Heart right ventricle (tissue), 16 donors: ENCODE data around the gene ATP2C2. TPM values are rescaled to one million over a fixed set of nuclear protein-coding genes. Genes with fewer than 3 reads are reported as not detected.

Source experiments
- ATAC-seq, 8 donors: fragments of 200-7000 bp; cut with Tn5 transposase; one replicate each; pipeline ENCODE4 v1.9.1; 2020; ENCODE audit warnings: mild to moderate bottlenecking in 8 of 8, moderate library complexity in 8 of 8, moderate number of reproducible peaks in 1 of 8
- DNase-seq, 2 donors: peaks; one replicate each; pipeline ENCODE4 v3.0.0-alpha.2; 2020
- H3K27ac ChIP-seq, 10 donors: fragments of 200-600 bp; sonication (generic) in 2 of 10; one replicate each; pipeline versions ENCODE4 v1.5.0 to v1.8.0; 2020 to 2022; ENCODE audit warnings: mild to moderate bottlenecking in 3 of 10
- H3K27me3 ChIP-seq, 7 donors: fragments of 200-600 bp; one replicate each; pipeline ENCODE4 v1.8.0; 2021 to 2022; ENCODE audit warnings: mild to moderate bottlenecking in 2 of 7
- H3K36me3 ChIP-seq, 9 donors: fragments of 200-600 bp; sonication (generic) in 1 of 9; one replicate each; pipeline versions ENCODE4 v1.5.0 to v1.8.0; 2020 to 2022; ENCODE audit warnings: mild to moderate bottlenecking in 2 of 9
- H3K4me1 ChIP-seq, 9 donors: fragments of 200-600 bp; sonication (generic) in 1 of 9; one replicate each; pipeline versions ENCODE4 v1.5.0 to v1.8.0; 2020 to 2022; ENCODE audit warnings: mild to moderate bottlenecking in 4 of 9
- H3K4me3 ChIP-seq, 10 donors: fragments of 200-600 bp; sonication (generic) in 2 of 10; one replicate each; pipeline versions ENCODE4 v1.5.0 to v1.8.0; 2020 to 2022; ENCODE audit warnings: mild to moderate bottlenecking in 7 of 10, moderate library complexity in 2 of 10
- H3K9me3 ChIP-seq, 11 donors: fragments of 200-600 bp in 10 of 11; sonication (generic) in 2 of 11; one replicate each; pipeline versions ENCODE4 v1.5.0 to v1.8.0; 2013 to 2022; ENCODE audit warnings: mild to moderate bottlenecking in 2 of 11, control low read depth in 1 of 11, moderate library complexity in 1 of 11
- WGBS, 2 donors: extraction: QIAGEN DNeasy Blood & Tissue Kit; methylation state at CpG; one replicate each; pipeline ENCODE4 v1.1.7; 2013; ENCODE audit warnings: inconsistent platforms in 1 of 2; 5-methylcytosine and 5-hydroxymethylcytosine counted together
- intact Hi-C, 10 donors: fragments of 100-400 bp; cut with DNase I; formaldehyde crosslinking; loops; one replicate each; pipeline versions ENCODE4 v1.11.1 to v1.14.2; 2022
- polyA plus RNA-seq, 2 donors: library from polyadenylated mRNA; stranded (reverse); fragments of 200-250 nt; gene quantifications; one replicate each; pipeline ENCODE4 v1.2.3, GENCODE V29; 2013
- total RNA-seq, 10 donors: library from RNA; stranded (reverse); fragmentation: NEBNext Ultra II Directional in 3 of 10; extraction: Animal tissue kit (Norgen Biotek cat#: 25700) in 3 of 10; gene quantifications; one replicate each; pipeline versions ENCODE4 v1.2.1 to v1.2.4, GENCODE V29; 2021 to 2023
- TF ChIP-seq, protein P1 (sequence below), 9 donors: fragments of 200-600 bp; sonication (generic) in 2 of 9; IDR thresholded peaks; one replicate each; pipeline versions ENCODE4 v1.5.0 to v1.8.0; 2021 to 2022; ENCODE audit warnings: antibody characterized with exemption in 9 of 9, mild to moderate bottlenecking in 5 of 9, moderate library complexity in 1 of 9
- donor health status: Arrhythmogenic right ventricular cardiomyopathy.
- donor health status: ischemic (EF 13 %, LVEDD 7.1; RV severe dilation, severe dysfunction).
- donor health status: healthy with polysubstance abuse.
- donor health status: DM: no; HTN: yes; CAD: no.
- donor health status: DM: no; HTN: no; CAD: no.
- donor health status: ischemic (EF 25% LVEDD 6.9; RV normal size, moderate dysfunction).
- donor health status: ischemic (EF 25% LVEDD 5.7; RV mildly dilated, moderate dysfunction).
- donor health status: healthy.
- donor health status: DM: yes; HTN: yes; CAD: no.
- donor health status: Ischemic cardiomyopathy.
- donor health status: ischemic (EF 35%, LVEDD 5.7; RV mildly dilated, moderate dysfunction).
- donor health status: nonischemic (EF 11% LVEDD 7.7; RV severe dilation, severe dysfunction).
- donor health status: DM: yes; HTN: yes; CAD: no.
- donor health status: PGD.
- donor health status: ischemic (EF 29% LVEDD 5.4; RV normal size, mild dysfunction).
- donor health status: nonischemic (EF 23%, LVEDD 6.1; RV moderate dilation, normal function).

Gene ATP2C2
- total and polyA plus RNA-seq, 12 donors: 0.01 TPM; not detected in 11

- intact Hi-C loops: loop anchor here in 7 of 10 donors (10.0 kb wide), 6 partner anchors 301 to 661 kb away; partner anchors contain the start of genes NECAB2 (in 3 of the 7), OSGIN1 (in 3 of the 7) and TAF1C (in 2 of the 7)
- no peak overlapping the region for H3K27ac ChIP-seq
- WGBS, 2 donors: 85 to 90% methylated on average over 14 of the region's 14 CpGs
These were observed 117.8 kb downstream of the ATP2C2 start for GRCh38 chr16:84486126-84486525.

DNA sequence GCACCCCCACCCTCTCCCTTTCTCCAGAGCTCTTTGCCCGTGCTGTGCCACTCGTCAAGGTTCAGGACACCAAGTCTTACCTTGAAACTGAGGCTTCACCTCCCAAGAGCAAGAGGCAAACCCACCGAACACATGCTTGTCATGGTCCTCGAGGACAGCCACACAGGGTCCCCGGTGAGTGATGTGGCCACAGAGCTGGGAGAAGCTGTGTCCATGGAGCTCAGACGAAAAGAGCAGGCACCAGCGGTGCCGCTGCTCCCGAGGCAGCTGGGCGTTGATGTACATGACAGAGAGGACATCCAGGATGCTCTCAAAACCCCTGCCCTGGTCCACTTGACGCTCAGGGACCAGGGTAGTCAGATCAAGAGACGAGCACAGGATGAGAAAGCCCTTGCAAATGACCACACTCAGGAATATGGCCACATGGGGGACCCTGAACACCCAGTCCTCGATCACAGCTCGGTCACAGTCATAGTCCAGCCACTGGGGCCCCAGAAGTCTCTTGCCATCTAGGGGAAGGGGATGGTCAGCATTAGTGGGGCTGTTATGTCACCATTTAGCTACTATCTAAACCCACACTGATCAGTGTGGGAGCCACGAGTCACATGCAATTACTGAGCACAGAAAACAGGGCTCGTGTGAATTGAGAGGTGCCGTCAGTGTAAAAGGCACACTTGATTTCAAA is 118.4 kb downstream of the ATP2C2 start:
- no peaks in the 10 kb centered on the region for H3K27me3 ChIP-seq
- no peak for ATAC-seq
- no peak overlapping the region for H3K4me3 ChIP-seq
- DNase-seq: no peak
- WGBS, 2 donors: 93 to 94% methylated on average over 17 of the region's 17 CpGs
- peaks cover 0 to 21% (median 0%) of the 10 kb centered on the region in 9 donors for H3K4me1 ChIP-seq
- no peak overlapping the region for H3K27ac ChIP-seq
- peaks cover 0 to 79% (median 0%) of the 10 kb centered on the region in 9 donors for H3K36me3 ChIP-seq
- H3K9me3 ChIP-seq: no peaks in the 10 kb centered on the region
- intact Hi-C loops: loop anchor here in 7 of 10 donors (10.0 kb wide), 6 partner anchors 302 to 662 kb away; partner anchors contain the start of genes NECAB2 (in 3 of the 7), OSGIN1 (in 3 of the 7) and TAF1C (in 2 of the 7)
- TF ChIP-seq, protein P1, sequence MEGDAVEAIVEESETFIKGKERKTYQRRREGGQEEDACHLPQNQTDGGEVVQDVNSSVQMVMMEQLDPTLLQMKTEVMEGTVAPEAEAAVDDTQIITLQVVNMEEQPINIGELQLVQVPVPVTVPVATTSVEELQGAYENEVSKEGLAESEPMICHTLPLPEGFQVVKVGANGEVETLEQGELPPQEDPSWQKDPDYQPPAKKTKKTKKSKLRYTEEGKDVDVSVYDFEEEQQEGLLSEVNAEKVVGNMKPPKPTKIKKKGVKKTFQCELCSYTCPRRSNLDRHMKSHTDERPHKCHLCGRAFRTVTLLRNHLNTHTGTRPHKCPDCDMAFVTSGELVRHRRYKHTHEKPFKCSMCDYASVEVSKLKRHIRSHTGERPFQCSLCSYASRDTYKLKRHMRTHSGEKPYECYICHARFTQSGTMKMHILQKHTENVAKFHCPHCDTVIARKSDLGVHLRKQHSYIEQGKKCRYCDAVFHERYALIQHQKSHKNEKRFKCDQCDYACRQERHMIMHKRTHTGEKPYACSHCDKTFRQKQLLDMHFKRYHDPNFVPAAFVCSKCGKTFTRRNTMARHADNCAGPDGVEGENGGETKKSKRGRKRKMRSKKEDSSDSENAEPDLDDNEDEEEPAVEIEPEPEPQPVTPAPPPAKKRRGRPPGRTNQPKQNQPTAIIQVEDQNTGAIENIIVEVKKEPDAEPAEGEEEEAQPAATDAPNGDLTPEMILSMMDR (IDR thresholded peaks at IDR 0.05): no peak

More at GRCh38 chr16:84486126-84486525, 117.8 kb downstream of the ATP2C2 start:
- Histone ChIP-seq H3K4me3 (no peak overlapping the region), H3K4me1 (peaks cover 0 to 21% (median 0%) of the 10 kb centered on the region in 9 donors), H3K9me3 (no peaks in the 10 kb centered on the region), H3K36me3 (peaks cover 0 to 83% (median 5%) of the 10 kb centered on the region in 9 donors), H3K27me3 (no peaks in the 10 kb centered on the region)
- TF ChIP-seq, protein P1 (IDR thresholded peaks at IDR 0.05): no peak
- DNase-seq (no peak), ATAC-seq (no peak)

DNA sequence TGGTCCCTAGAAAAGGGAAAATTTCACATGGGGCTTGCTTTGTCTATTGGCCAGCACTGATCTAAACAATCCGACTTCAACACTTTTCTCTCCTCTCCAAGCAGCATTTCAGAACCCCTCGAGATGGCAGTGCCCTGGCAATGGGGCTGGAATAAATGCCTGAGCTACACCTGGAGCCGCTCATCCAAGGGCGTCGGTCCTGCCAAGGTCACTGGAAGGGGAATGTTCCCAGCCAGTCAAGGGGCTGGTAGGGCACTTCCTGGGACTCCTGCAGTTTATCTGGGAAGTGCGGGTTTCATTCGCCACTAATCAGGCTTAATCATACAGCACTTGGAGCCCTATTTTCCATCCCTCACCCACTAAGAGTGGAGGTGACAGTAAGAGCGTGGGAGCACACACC is 119.0 kb downstream of the ATP2C2 start:
- Histone ChIP-seq H3K9me3 (no peaks in the 10 kb centered on the region), H3K4me3 (no peak overlapping the region), H3K4me1 (peaks cover 0 to 16% (median 0%) of the 10 kb centered on the region in 9 donors), H3K36me3 (peaks cover 0 to 79% (median 0%) of the 10 kb centered on the region in 9 donors), H3K27me3 (no peaks in the 10 kb centered on the region), H3K27ac (no peak overlapping the region)
- DNase-seq (no peak), ATAC-seq (no peak)
- intact Hi-C loops: loop anchor here in 7 of 10 donors (10.0 kb wide), 6 partner anchors 303 to 663 kb away; partner anchors contain the start of genes NECAB2 (in 3 of the 7), OSGIN1 (in 3 of the 7) and TAF1C (in 2 of the 7)
- 87 to 89% methylated on average over 8 of the region's 8 CpGs for WGBS, 2 donors
- TF ChIP-seq, protein P1 (IDR thresholded peaks at IDR 0.05): no peak

DNA sequence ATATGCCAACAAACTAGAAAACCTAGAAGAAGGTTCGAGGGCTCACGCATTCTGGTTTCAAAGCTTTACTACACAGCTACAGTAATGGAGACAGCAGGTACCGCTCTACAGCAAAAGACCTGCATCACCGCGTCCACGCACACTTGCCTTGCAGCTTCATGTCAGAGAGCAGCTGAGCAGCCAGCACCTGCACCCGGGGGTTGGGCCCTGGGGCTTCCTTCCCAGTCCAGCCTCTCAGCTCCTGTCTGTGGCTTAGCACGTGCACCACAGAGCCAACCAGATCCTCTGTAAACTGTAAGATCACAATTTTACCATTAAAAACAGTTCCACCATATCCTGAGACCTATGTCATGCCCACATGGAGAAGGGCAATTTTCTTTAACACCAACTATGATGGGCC is 120.8 kb downstream of the ATP2C2 start:
- DNase-seq (no peak), ATAC-seq (no peak)
- no peak overlapping the region for H3K4me3 ChIP-seq
- intact Hi-C loops: loop anchor here in 7 of 10 donors (10.0 kb wide), 6 partner anchors 304 to 664 kb away; partner anchors contain the start of genes NECAB2 (in 3 of the 7), OSGIN1 (in 3 of the 7) and TAF1C (in 2 of the 7)
- peaks cover 0 to 84% (median 9%) of the 10 kb centered on the region in 9 donors for H3K36me3 ChIP-seq
- 89% methylated on average over 8 of the region's 8 CpGs for WGBS, 2 donors
- peaks cover 0 to 10% (median 0%) of the 10 kb centered on the region in 11 donors for H3K9me3 ChIP-seq
- peaks cover 0 to 7% (median 0%) of the 10 kb centered on the region in 9 donors for H3K4me1 ChIP-seq
- H3K27me3 ChIP-seq: no peaks in the 10 kb centered on the region
- TF ChIP-seq, protein P1 (IDR thresholded peaks at IDR 0.05): no peak
- H3K27ac ChIP-seq: no peak overlapping the region
